Pancreas (tissue), 10 donors: Measurements from ENCODE around the gene VN1R5. TPM values are rescaled to one million over a fixed set of nuclear protein-coding genes. Genes with fewer than 3 reads are reported as not detected.

Experiments
- ATAC-seq, 4 donors: fragments of 200-7000 bp; cut with Tn5 transposase; one replicate each; pipeline versions ENCODE4 v1.8.0 to v1.9.1; 2020; ENCODE audit warnings: mild to moderate bottlenecking in 4 of 4, moderate library complexity in 4 of 4
- DNase-seq, 6 donors: peaks; one replicate each; pipeline ENCODE4 v3.0.0-alpha.2; 2020
- FAIRE-seq: peaks from 2 replicates; lab custom pipeline; 2012; peaks lifted over from hg19 to GRCh38; lab: Jason Lieb, UNC
- H3K27ac ChIP-seq, 4 donors: fragments of 200-600 bp; sonication (generic); 1 replicate in 3 of 4; 2 replicates in 1 of 4; pipeline versions ENCODE4 v1.5.0 to v1.8.0; 2020
- H3K27me3 ChIP-seq, 4 donors: fragments of 200-600 bp; one replicate each; pipeline ENCODE4 v1.8.0; 2021
- H3K36me3 ChIP-seq, 3 donors: fragments of 200-600 bp; sonication (generic) in 1 of 3; one replicate each; pipeline versions ENCODE4 v1.5.0 to v1.8.0; 2020 to 2021
- H3K4me1 ChIP-seq, 3 donors: fragments of 200-600 bp; one replicate each; pipeline ENCODE4 v1.8.0; 2021
- H3K4me3 ChIP-seq, 4 donors: fragments of 200-600 bp; sonication (generic) in 2 of 4; one replicate each; pipeline versions ENCODE4 v1.5.0 to v1.8.0; 2020 to 2021
- H3K9me3 ChIP-seq, 4 donors: fragments of 200-600 bp; one replicate each; pipeline ENCODE4 v1.8.0; 2021
- CTCF ChIP-seq, 4 donors: fragments of 200-600 bp; sonication (generic) in 3 of 4; IDR thresholded peaks; one replicate each; pipeline versions ENCODE4 v1.5.0 to v1.8.0; 2021; ENCODE audit warnings: antibody characterized with exemption in 4 of 4
- WGBS, 2 donors: extraction: QIAGEN DNeasy Blood & Tissue Kit; methylation state at CpG; one replicate each; pipeline ENCODE4 v1.1.7; 2013; 5-methylcytosine and 5-hydroxymethylcytosine counted together
- intact Hi-C, 3 donors: fragments of 100-400 bp; cut with DNase I; formaldehyde crosslinking; loops; one replicate each; pipeline versions ENCODE4 v1.11.1 to v1.14.2; 2022
- polyA plus RNA-seq, 2 donors: library from polyadenylated mRNA; stranded (reverse); fragments of 200-250 nt; gene quantifications; one replicate each; pipeline ENCODE4 v1.2.3, GENCODE V29; 2013
- total RNA-seq, 6 donors: library from RNA; stranded (reverse); fragmentation: NEBNext Ultra II Directional in 4 of 6; extraction: Animal tissue kit (Norgen Biotek cat#: 25700) in 4 of 6; gene quantifications; one replicate each; pipeline versions ENCODE4 v1.2.1 to v1.2.4, GENCODE V29; 2021 to 2023
- donor health status: healthy with polysubstance abuse.
- donor health status: DM: no; HTN: no; CAD: no; lungs with moderate emphysema.
- donor health status: DM: no; HTN: no; CAD: no.
- donor health status: control.
- donor health status: control.
- donor health status: Bipolar disorder and iron deficiency.
- donor health status: DM: yes; HTN: yes; CAD: no.
- donor health status: DM: no; HTN: no; CAD: no.
- donor health status: DM: no; HTN: no; CAD: no.
- donor health status: DM: yes; HTN: yes; CAD: no.

VN1R5 gene
- total and polyA plus RNA-seq, 8 donors: not detected

GRCh38 chr1:247222840-247223239 lies 33.0 kb upstream of the VN1R5 start:
- H3K27ac ChIP-seq: no peak overlapping the region
- FAIRE-seq: no peak
- no peaks in the 10 kb centered on the region for H3K36me3 ChIP-seq
- DNase-seq: no peak
- no peak for ATAC-seq
- H3K27me3 ChIP-seq: no peaks in the 10 kb centered on the region
- no peak for TF ChIP-seq CTCF (IDR thresholded peaks at IDR 0.05)
- no peaks in the 10 kb centered on the region for H3K4me1 ChIP-seq
- no peak overlapping the region for H3K4me3 ChIP-seq
- intact Hi-C loops: no loop called here
- H3K9me3 ChIP-seq: no peaks in the 10 kb centered on the region
- WGBS, 2 donors: 37 to 55% methylated on average over 3 of the region's 3 CpGs

GRCh38 chr1:247224822-247225221 lies 31.1 kb upstream of the VN1R5 start:
- Histone ChIP-seq H3K4me3 (no peak overlapping the region), H3K27ac (no peak overlapping the region), H3K27me3 (no peaks in the 10 kb centered on the region), H3K9me3 (no peaks in the 10 kb centered on the region), H3K4me1 (no peaks in the 10 kb centered on the region), H3K36me3 (no peaks in the 10 kb centered on the region)
- no peak for DNase-seq
- no peak for TF ChIP-seq CTCF (IDR thresholded peaks at IDR 0.05)
- intact Hi-C loops: no loop called here
- FAIRE-seq: no peak
- no peak for ATAC-seq

DNA sequence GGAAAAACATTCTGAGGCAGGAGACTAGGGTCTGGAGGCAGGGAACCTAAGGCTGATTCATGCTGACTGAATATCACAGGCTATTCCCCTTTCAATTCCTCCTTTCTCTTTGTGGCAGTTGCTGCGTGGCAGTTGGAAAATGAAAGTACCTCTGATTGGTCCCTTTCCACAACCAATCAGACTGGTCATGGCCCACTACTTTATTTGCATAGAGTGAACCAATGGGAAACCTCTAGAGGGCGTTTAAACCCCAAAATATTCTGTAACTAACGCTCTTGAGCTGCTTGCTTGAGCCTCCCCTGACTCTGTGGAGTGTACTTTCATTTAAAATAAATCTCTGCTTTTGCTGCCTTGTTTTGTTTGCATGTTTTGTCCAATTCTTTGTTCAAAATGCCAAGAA lies 27.7 kb upstream of the VN1R5 start:
- intact Hi-C loops: no loop called here
- DNase-seq: no peak
- H3K4me3 ChIP-seq: no peak overlapping the region
- H3K9me3 ChIP-seq: no peaks in the 10 kb centered on the region
- no peaks in the 10 kb centered on the region for H3K27me3 ChIP-seq
- H3K27ac ChIP-seq: no peak overlapping the region
- TF ChIP-seq CTCF (IDR thresholded peaks at IDR 0.05): no peak
- no peaks in the 10 kb centered on the region for H3K4me1 ChIP-seq
- 49 to 55% methylated on average over 3 of the region's 3 CpGs for WGBS, 2 donors
- no peak for ATAC-seq
- no peaks in the 10 kb centered on the region for H3K36me3 ChIP-seq
- FAIRE-seq: no peak

GRCh38 chr1:247241691-247242090 lies 14.2 kb upstream of the VN1R5 start:
- intact Hi-C loops: no loop called here
- Histone ChIP-seq H3K9me3 (no peaks in the 10 kb centered on the region), H3K36me3 (no peaks in the 10 kb centered on the region), H3K27ac (no peak overlapping the region), H3K4me3 (no peak overlapping the region), H3K27me3 (no peaks in the 10 kb centered on the region), H3K4me1 (no peaks in the 10 kb centered on the region)
- ATAC-seq: no peak
- WGBS, 2 donors: 61 to 68% methylated on average over 2 of the region's 2 CpGs
- TF ChIP-seq CTCF (IDR thresholded peaks at IDR 0.05): no peak
- DNase-seq: no peak
- no peak for FAIRE-seq

DNA sequence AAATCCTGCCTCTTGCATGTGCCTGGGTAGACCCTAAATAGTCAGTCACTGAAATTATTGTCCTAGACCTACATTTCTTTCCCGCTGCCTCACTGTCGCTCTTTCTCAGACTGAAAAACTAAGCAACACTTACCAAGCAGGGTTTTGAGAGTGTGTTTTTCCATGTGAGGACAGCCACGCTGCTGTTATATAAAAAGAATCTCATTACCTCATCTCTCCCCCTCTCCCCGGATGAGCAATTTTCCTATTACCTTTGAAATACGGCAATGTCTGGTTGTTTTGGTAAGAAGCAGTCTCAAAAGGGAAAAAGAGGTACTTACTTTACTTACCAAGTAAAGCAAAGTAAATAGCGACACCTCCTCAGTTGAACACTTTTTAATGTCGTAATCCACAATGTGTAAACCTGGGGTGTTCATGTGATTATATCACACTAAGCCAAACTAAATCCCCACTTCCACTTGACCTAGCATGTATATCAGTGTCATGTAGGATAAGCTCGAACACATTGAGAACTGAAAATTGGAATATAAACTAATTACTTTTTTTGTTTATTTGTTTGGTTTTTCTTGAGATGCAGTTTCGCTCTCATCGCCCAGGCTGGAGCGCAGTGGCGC lies 12.2 kb upstream of the VN1R5 start:
- no peak for TF ChIP-seq CTCF (IDR thresholded peaks at IDR 0.05)
- H3K4me1 ChIP-seq: no peaks in the 10 kb centered on the region
- no peaks in the 10 kb centered on the region for H3K9me3 ChIP-seq
- DNase-seq (no peak), FAIRE-seq (no peak), ATAC-seq (no peak)
- no peak overlapping the region for H3K4me3 ChIP-seq
- H3K36me3 ChIP-seq: no peaks in the 10 kb centered on the region
- H3K27ac ChIP-seq: no peak overlapping the region
- WGBS, 2 donors: 79 to 89% methylated on average over 12 of the region's 12 CpGs
- intact Hi-C loops: no loop called here
- H3K27me3 ChIP-seq: no peaks in the 10 kb centered on the region
